Mesenchymal stem cell (in vitro differentiated cells and primary cell): Measurements from ENCODE around the gene ELK3.

Source experiments
- DNase-seq: peaks from one replicate; pipeline ENCODE4 v3.0.0-alpha.2; 2013
- H2AFZ ChIP-seq: one replicate; pipeline ENCODE4 v1.6.1; 2013; ENCODE audit warnings: low read depth, mild to moderate bottlenecking, control low read depth, inconsistent platforms, low read length, moderate library complexity
- H2AK5ac ChIP-seq: 2 replicates; pipeline ENCODE4 v1.6.1; 2013; ENCODE audit warnings: low read length, moderate library complexity, mild to moderate bottlenecking, inconsistent platforms; ENCODE audit not compliant: severe bottlenecking
- H2BK120ac ChIP-seq: one replicate; pipeline ENCODE4 v1.6.1; 2013; ENCODE audit warnings: low read depth, mild to moderate bottlenecking, inconsistent platforms, low read length, moderate library complexity
- H2BK12ac ChIP-seq, 2 experiments: one replicate each; pipeline ENCODE4 v1.6.1; 2013; ENCODE audit warnings: inconsistent platforms in 2 of 2, low read length in 2 of 2, mild to moderate bottlenecking in 2 of 2, moderate library complexity in 2 of 2, control low read depth in 1 of 2
- H2BK15ac ChIP-seq: one replicate; pipeline ENCODE4 v1.6.1; 2013; ENCODE audit warnings: mild to moderate bottlenecking, low read depth, inconsistent platforms; ENCODE audit not compliant: poor library complexity, severe bottlenecking
- H2BK5ac ChIP-seq: 2 replicates; pipeline ENCODE4 v1.6.1; 2013; ENCODE audit warnings: low read depth, mild to moderate bottlenecking, low read length, control low read depth, inconsistent platforms; ENCODE audit not compliant: poor library complexity, severe bottlenecking
- H3K14ac ChIP-seq, 2 experiments: one replicate each; pipeline ENCODE4 v1.6.1; 2013; ENCODE audit warnings: inconsistent platforms in 2 of 2, low read length in 2 of 2, control low read depth in 1 of 2, mild to moderate bottlenecking in 1 of 2, moderate library complexity in 1 of 2
- H3K18ac ChIP-seq, 2 experiments: one replicate each; pipeline ENCODE4 v1.6.1; 2013; ENCODE audit warnings: inconsistent platforms in 2 of 2, low read length in 2 of 2, control low read depth in 1 of 2, low read depth in 1 of 2, mild to moderate bottlenecking in 1 of 2
- H3K23ac ChIP-seq, 2 experiments: one replicate each; pipeline ENCODE4 v1.6.1; 2013; ENCODE audit warnings: inconsistent platforms in 2 of 2, low read length in 2 of 2, mild to moderate bottlenecking in 2 of 2, moderate library complexity in 2 of 2, control low read depth in 1 of 2
- H3K27ac ChIP-seq: 2 replicates; pipeline ENCODE4 v1.5.1; 2013; ENCODE audit warnings: mild to moderate bottlenecking, moderate library complexity, low read length, control low read depth, inconsistent platforms; ENCODE audit not compliant: poor library complexity, severe bottlenecking
- H3K27me3 ChIP-seq, 2 experiments: 2 replicates each; pipeline versions ENCODE4 v1.6.1 to v1.7.0; 2013; ENCODE audit warnings: low read length in 2 of 2, mild to moderate bottlenecking in 2 of 2, moderate library complexity in 2 of 2, control low read depth in 1 of 2, inconsistent platforms in 1 of 2; ENCODE audit not compliant: control insufficient read depth in 1 of 2, insufficient read depth in 1 of 2
- H3K36me3 ChIP-seq, 2 experiments: 2 replicates each; pipeline versions ENCODE4 v1.6.1 to v1.7.0; 2013; ENCODE audit warnings: low read length in 2 of 2, control low read depth in 1 of 2, inconsistent platforms in 1 of 2, low read depth in 1 of 2, mild to moderate bottlenecking in 1 of 2; ENCODE audit not compliant: insufficient read depth in 2 of 2, control insufficient read depth in 1 of 2
- H3K4ac ChIP-seq, 2 experiments: one replicate each; pipeline ENCODE4 v1.6.1; 2013; ENCODE audit warnings: inconsistent platforms in 2 of 2, low read length in 2 of 2, mild to moderate bottlenecking in 2 of 2, moderate library complexity in 2 of 2, control low read depth in 1 of 2, low read depth in 1 of 2
- H3K4me1 ChIP-seq: 2 replicates; pipeline ENCODE4 v1.6.1; 2013; ENCODE audit warnings: low read depth, low read length, control low read depth; ENCODE audit not compliant: control insufficient read depth, insufficient read depth
- H3K4me2 ChIP-seq: 2 replicates; pipeline ENCODE4 v1.6.1; 2013; ENCODE audit warnings: low read length, mild to moderate bottlenecking, inconsistent platforms; ENCODE audit not compliant: poor library complexity, severe bottlenecking
- H3K4me3 ChIP-seq, 2 experiments: 2 replicates each; pipeline versions ENCODE4 v1.5.1 to v1.7.0; 2013; ENCODE audit warnings: low read length in 2 of 2, mild to moderate bottlenecking in 2 of 2, control low read depth in 1 of 2, low read depth in 1 of 2; ENCODE audit not compliant: insufficient read depth in 1 of 2
- H3K79me1 ChIP-seq: replicated peaks from 2 replicates; pipeline ENCODE4 v1.6.1; 2013; ENCODE audit warnings: mild to moderate bottlenecking, control low read depth, low read length, inconsistent platforms; ENCODE audit not compliant: poor library complexity, severe bottlenecking
- H3K9ac ChIP-seq: 2 replicates; pipeline ENCODE4 v1.7.0; 2013; ENCODE audit warnings: mild to moderate bottlenecking, low read length, moderate library complexity
- H3K9me3 ChIP-seq: 2 replicates; pipeline ENCODE4 v1.7.0; 2013; ENCODE audit warnings: mild to moderate bottlenecking, low read length; ENCODE audit not compliant: control insufficient read depth
- H4K8ac ChIP-seq: one replicate; pipeline ENCODE4 v1.6.1; 2013; ENCODE audit warnings: inconsistent platforms, mild to moderate bottlenecking, low read length, moderate library complexity
- H4K91ac ChIP-seq: one replicate; pipeline ENCODE4 v1.6.1; 2013; ENCODE audit warnings: mild to moderate bottlenecking, low read length, inconsistent platforms
- WGBS: methylation state at CpG from one replicate; pipeline ENCODE4 v1.1.7; 2013; ENCODE audit warnings: mixed read lengths; 5-methylcytosine and 5-hydroxymethylcytosine counted together

Gene ELK3

DNA sequence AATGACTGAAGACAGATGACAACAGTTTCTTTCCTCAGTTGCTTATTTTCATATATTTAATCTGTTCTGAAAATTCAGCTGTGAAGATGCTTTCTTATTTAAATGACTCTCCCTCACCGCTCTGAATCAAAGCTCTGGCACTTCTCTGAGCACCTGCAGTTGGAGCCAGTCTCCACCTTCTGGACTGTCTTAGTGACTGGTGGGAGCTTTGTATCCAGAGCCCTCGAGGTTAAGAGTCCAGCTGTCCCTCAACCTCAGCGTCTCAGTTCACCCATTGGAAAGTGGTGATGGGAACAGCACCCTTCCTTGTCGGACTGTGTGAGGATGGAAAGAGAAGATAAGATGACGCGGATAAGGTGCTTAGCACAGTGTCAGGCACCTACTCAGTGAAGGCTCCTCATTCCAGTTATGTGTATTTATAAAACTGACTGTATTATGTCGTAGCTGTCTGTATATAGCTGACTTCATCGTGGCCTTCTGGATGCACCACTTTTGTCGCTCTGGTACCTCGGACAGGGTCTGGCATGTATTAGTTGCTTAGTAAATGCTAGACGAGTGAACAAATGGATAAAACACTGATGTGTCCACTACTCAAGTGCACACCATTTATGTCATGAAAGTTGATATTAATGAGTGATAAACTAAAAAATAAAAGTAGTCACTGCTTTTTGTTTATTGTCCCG lies 34.5 kb downstream of the ELK3 start:
- H4K8ac ChIP-seq: no peak overlapping the region
- no peak for DNase-seq
- H4K91ac ChIP-seq: no peak overlapping the region
- no peaks in the 10 kb centered on the region for H3K9me3 ChIP-seq
- no peak overlapping the region for H2AK5ac ChIP-seq
- H3K4ac ChIP-seq: no peak overlapping the region
- H3K36me3 ChIP-seq: peaks cover 31 to 58% of the 10 kb centered on the region in 2 experiments
- peaks cover 5% of the 10 kb centered on the region for H3K4me1 ChIP-seq
- H2AFZ ChIP-seq: no peak overlapping the region
- no peak overlapping the region for H2BK15ac ChIP-seq
- H2BK5ac ChIP-seq: no peak overlapping the region
- H3K27ac ChIP-seq: no peak overlapping the region
- WGBS: 95% methylated on average over 11 of the region's 12 CpGs
- H3K14ac ChIP-seq: no peak overlapping the region
- H2BK120ac ChIP-seq: no peak overlapping the region
- no peak overlapping the region for H3K18ac ChIP-seq
- peak overlapping the region; percentile 32 for H3K9ac ChIP-seq
- peaks cover 23% of the 10 kb centered on the region for H3K79me1 ChIP-seq
- no peak overlapping the region for H2BK12ac ChIP-seq
- no peak overlapping the region for H3K4me2 ChIP-seq
- H3K27me3 ChIP-seq: no peaks in the 10 kb centered on the region
- H3K23ac ChIP-seq: no peak overlapping the region
- H3K4me3 ChIP-seq: no peak overlapping the region

DNA sequence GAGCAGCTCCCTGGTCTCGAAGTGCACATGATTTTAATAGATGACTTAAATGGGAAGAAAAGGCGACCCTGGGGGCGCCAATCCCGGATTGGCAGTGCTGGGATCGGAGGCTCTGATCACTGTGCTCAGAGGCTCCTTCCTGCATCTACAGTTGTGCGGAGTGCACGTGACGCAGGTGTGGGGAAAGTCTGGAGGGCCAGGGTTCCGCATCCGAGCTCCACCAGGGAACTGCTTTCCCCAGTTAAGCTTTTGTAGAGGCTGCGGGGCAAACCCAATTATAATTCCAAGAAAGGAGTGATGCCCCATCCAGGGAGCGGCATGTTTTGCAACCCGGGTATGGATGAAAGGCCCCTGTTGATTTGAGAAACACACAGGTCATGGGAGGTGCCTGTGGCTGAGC lies 36.5 kb downstream of the ELK3 start:
- Histone ChIP-seq H2BK12ac (no peak overlapping the region), H3K18ac (no peak overlapping the region), H2BK120ac (no peak overlapping the region), H2BK15ac (no peak overlapping the region), H3K9me3 (no peaks in the 10 kb centered on the region), H3K4me3 (no peak overlapping the region), H4K91ac (no peak overlapping the region), H2BK5ac (no peak overlapping the region), H3K9ac (no peak overlapping the region), H2AFZ (no peak overlapping the region), H3K4me1 (peaks cover 18% of the 10 kb centered on the region), H3K4me2 (no peak overlapping the region), H4K8ac (no peak overlapping the region), H3K27me3 (no peaks in the 10 kb centered on the region), H3K79me1 (peaks cover 28% of the 10 kb centered on the region), H3K36me3 (peaks cover 31 to 39% of the 10 kb centered on the region in 2 experiments), H3K14ac (no peak overlapping the region), H2AK5ac (no peak overlapping the region), H3K23ac (no peak overlapping the region), H3K27ac (no peak overlapping the region), H3K4ac (no peak overlapping the region)
- 97% methylated on average over 13 of the region's 13 CpGs for WGBS
- DNase-seq: no peak

DNA sequence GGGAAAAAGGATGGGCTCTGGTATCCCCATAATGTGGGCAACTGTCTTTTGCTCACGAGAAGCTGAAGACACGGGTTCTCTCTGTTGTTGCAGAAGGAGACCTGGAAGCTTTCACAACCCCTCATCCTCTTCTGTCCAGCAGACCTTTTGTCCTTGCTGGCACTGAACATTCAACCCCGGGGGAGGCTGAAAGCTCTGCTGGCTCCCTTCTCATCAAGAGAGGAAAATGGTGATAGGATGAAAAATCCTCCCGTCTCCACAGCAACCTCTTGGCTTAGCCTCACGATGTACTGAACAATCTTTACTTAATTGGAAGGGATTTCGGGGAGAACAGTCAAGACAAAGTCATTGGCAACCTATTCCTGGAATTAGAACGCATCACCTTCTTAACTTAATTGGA lies 39.0 kb downstream of the ELK3 start:
- Histone ChIP-seq H3K14ac (no peak overlapping the region), H3K9ac (peak overlapping the region; percentile 93), H3K27ac (no peak overlapping the region), H4K91ac (no peak overlapping the region), H3K18ac (no peak overlapping the region), H2AFZ (no peak overlapping the region), H2AK5ac (no peak overlapping the region), H3K79me1 (peaks cover 20% of the 10 kb centered on the region), H2BK15ac (no peak overlapping the region), H3K36me3 (peaks cover 22 to 23% of the 10 kb centered on the region in 2 experiments), H2BK12ac (no peak overlapping the region), H2BK120ac (no peak overlapping the region), H3K27me3 (no peaks in the 10 kb centered on the region), H3K4me3 (peak overlapping the region in 1 of 2 experiments; percentile 36), H3K23ac (no peak overlapping the region), H2BK5ac (no peak overlapping the region), H3K4me1 (peaks cover 29% of the 10 kb centered on the region), H3K4ac (no peak overlapping the region), H3K9me3 (no peaks in the 10 kb centered on the region), H4K8ac (no peak overlapping the region), H3K4me2 (no peak overlapping the region)
- no peak for DNase-seq
- 94% methylated on average over 7 of the region's 7 CpGs for WGBS

DNA sequence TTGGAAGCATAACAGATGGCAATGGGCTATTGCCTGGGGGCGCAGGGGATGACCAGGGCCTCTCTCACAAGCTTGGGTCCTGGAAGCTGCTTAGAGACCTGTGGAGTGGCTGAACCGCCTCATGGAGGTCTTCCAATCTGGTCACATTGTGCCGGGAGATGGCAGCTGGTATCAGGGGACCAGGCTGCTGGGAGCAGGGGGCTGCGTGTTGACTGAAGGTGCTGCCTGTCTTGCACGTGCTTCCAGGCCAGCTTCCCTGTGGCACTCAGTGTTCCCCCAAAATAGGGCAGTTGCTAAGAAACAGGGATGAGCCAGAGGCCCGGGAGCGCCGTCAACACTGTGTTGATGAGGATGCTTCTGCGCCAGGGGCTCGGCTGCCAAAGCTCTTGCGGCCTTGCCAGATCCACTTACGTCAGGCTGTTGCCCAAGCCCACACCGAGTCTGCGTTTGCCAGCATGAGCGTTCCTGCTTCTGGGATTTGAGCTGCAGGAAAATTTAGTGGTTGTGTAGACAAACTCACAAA lies 39.8 kb downstream of the ELK3 start:
- Histone ChIP-seq H3K4me1 (peaks cover 33% of the 10 kb centered on the region), H2BK15ac (no peak overlapping the region), H3K9me3 (no peaks in the 10 kb centered on the region), H3K4ac (no peak overlapping the region), H2AK5ac (no peak overlapping the region), H4K8ac (no peak overlapping the region), H3K23ac (peak overlapping the region in 1 of 2 experiments; percentile 65), H3K79me1 (peaks cover 24% of the 10 kb centered on the region), H2BK12ac (no peak overlapping the region), H3K4me2 (no peak overlapping the region), H3K4me3 (peak overlapping the region in 1 of 2 experiments; percentile 36), H3K14ac (no peak overlapping the region), H2AFZ (no peak overlapping the region), H2BK120ac (no peak overlapping the region), H2BK5ac (no peak overlapping the region), H3K27ac (no peak overlapping the region), H3K36me3 (peaks cover 16 to 27% of the 10 kb centered on the region in 2 experiments), H3K9ac (peak overlapping the region; percentile 93), H3K18ac (no peak overlapping the region), H3K27me3 (no peaks in the 10 kb centered on the region), H4K91ac (no peak overlapping the region)
- no peak for DNase-seq
- WGBS: 94% methylated on average over 15 of the region's 15 CpGs
